Measurements from ENCODE around the gene KLHDC10.
"Not testable (repeated sequence)": the region's sequence is repeated elsewhere in the genome, so short reads cannot be mapped to it uniquely, and the experiment has no call there.

KLHDC10 gene

DNA sequence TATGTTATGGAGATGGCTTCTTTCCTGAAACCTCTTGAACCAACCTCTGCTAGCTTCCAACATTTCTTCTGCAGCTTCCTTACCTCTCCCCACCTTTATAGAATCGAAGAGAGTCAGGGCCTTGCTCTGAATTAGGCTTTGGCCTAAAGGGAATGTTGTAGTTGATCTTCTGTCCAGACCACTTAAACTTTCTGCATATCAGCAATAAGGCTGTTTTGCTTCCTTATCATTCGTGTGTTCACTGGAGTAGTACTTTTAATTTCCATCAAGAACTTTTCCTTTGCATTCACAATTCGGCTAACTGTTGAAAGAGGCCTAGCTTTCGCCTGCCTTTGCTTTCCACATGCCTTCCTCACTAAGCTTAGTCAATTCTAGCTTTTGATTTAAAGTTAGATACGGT is 48.0 kb downstream of the KLHDC10 start:
- no peak for DNase-seq (ENCODE audit: low read depth)

- no peak for DNase-seq (ENCODE audit: low read depth)
Measured at GRCh38 chr7:130118801-130119200, 48.5 kb downstream of the KLHDC10 start.

- DNase-seq (ENCODE audit: low read depth) = no peak
Measured at GRCh38 chr7:130123501-130123900, 53.2 kb downstream of the KLHDC10 start.

GRCh38 chr7:130124711-130125110 is 54.4 kb downstream of the KLHDC10 start:
- DNase-seq (ENCODE audit: low read depth) = no peak

DNA sequence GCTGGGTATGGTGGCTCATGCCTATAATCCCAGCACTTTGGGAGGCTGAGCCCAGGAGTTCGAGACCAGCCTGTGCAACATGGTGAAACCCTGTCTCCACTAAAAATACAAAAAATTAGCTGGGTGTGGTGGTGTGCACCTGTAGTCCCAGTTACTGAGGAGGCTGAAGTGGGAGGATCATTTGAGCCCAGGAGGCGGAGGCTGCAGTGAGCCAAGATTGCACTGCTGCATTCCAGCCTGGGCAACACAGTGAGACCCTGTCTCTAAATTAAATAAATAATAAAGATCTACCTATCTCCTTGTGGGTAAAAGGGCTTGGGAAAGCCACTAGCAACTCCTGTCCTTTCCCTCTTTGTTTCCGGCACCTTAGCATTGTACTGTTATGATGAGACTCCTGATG is 56.5 kb downstream of the KLHDC10 start:
- not testable (repeated sequence) for DNase-seq (ENCODE audit: low read depth)

DNA sequence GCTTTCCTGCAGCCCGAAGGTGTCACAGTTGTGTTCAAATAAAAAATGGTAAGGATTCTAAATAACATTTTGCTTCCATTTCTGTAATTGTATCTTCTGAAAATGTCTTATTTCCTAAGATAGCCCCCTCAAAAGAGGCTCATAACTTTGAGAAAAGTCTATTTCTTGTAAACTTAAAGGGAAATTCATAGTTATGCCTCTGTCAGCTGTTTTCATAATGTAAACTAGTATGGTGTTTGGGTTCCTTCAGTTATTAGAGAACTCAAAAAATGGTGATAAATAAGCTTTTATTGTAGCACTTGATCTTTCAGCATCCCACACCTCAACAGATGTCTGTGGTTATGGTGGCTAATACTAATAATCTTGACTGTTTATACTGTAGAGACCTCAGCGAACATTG is 57.1 kb downstream of the KLHDC10 start:
- DNase-seq (ENCODE audit: low read depth) = no peak

DNA sequence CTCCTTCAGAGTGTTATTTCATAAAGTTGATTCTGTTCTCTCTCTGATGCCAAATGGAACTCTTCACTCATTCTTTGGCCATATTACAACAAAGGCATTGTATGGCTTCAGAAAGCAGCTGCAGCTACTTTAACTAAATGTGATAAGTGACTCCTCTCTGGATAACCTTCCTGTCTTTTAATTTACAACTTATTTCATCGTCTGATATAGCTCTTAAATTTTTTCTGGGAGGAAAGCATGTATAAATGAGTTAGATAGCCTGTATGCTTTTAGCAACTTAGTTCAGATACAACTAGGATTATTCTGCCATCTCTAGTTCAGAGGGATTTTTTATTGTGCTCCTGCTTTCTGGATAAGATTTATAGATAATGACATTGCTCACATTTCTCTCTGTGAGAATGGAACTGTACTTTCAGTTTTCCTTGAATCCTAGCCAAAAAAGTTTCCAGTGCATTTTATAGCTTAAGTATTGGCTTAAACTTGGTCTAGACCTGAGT is 57.5 kb downstream of the KLHDC10 start:
- no peak for DNase-seq (ENCODE audit: low read depth)

- no peak for DNase-seq (ENCODE audit: low read depth)
Measured at GRCh38 chr7:130129011-130129411, 58.7 kb downstream of the KLHDC10 start.

- DNase-seq (ENCODE audit: low read depth) = no peak
Measured at GRCh38 chr7:130131191-130131834, 61.0 kb downstream of the KLHDC10 start.

GRCh38 chr7:130131964-130132875 is 61.9 kb downstream of the KLHDC10 start:
- DNase-seq (ENCODE audit: low read depth) = no peak

- no peak for DNase-seq (ENCODE audit: low read depth)
Measured at GRCh38 chr7:130133029-130133782, 62.9 kb downstream of the KLHDC10 start.

- DNase-seq (ENCODE audit: low read depth) = no peak
Measured at GRCh38 chr7:130134106-130134636, 63.8 kb downstream of the KLHDC10 start.

- no peak for DNase-seq (ENCODE audit: low read depth)
Measured at GRCh38 chr7:130134726-130135125, 64.4 kb downstream of the KLHDC10 start.

DNA sequence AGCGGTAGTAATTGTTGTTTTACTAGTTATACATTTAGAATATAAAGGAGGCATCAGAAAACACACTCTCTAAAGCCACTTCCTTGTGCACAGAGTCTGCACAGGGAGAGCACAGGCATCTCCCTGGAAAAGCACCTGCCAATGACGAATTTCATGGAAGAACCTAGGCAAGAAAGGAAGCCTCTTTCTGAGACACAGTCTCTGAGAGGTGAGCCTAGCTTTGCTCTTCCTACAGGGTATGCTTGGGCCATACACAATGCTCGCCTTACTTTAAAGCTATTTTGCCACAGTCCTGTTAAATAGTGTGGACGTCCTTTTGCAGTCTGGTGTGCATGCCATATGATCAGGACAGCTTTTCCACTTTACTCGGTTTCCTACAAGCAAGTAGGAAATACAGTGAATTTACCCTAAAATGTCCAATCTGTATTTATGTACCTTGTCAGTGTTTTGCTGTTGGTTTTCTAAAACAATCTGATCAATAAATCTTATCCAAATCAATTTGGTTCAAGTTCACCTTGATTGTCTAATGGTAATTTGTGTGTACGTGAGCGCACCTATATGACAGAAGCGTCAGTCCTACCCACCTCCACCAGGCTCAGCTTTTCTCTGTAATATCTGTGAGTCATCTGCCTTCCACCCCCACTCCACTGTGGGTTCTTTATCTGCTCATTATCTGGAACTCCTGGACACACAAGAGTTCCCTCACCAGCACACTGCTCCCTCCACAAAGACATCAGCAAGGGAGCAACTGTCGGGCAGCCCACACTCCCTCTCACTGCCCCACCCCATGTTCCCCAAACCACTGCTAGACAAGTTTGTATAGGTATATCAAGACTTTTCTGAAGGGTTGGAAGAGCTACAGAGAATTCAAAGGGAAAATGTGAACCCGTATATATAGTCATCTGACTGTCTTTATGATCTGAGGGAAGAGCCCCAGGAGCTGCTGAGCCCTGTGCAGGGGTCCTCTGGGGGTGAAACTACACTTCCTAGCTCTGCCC is 65.2 kb downstream of the KLHDC10 start:
- DNase-seq (ENCODE audit: low read depth) = no peak

- no peak for DNase-seq (ENCODE audit: low read depth)
Measured at GRCh38 chr7:130136579-130137167, 66.3 kb downstream of the KLHDC10 start.

DNA sequence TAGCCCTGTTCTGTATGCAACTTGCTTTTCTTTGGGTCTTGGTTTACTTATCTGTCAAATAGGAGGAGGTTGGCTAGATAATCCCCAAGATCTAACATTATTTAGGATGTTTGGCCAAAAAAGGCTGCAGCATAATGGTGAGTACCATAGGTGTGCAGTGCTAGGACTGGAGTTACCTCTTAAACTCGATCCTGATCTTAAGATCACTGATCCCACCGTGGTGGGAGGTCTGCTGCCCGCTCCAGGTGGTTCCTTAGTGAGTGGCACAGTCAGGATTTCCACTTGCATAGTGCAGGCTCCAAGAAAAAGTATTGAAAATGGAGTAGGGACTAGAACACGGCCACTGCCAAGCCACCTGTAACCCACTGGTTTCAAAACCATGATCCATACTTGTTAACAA is 66.9 kb downstream of the KLHDC10 start:
- no peak for DNase-seq (ENCODE audit: low read depth)

DNA sequence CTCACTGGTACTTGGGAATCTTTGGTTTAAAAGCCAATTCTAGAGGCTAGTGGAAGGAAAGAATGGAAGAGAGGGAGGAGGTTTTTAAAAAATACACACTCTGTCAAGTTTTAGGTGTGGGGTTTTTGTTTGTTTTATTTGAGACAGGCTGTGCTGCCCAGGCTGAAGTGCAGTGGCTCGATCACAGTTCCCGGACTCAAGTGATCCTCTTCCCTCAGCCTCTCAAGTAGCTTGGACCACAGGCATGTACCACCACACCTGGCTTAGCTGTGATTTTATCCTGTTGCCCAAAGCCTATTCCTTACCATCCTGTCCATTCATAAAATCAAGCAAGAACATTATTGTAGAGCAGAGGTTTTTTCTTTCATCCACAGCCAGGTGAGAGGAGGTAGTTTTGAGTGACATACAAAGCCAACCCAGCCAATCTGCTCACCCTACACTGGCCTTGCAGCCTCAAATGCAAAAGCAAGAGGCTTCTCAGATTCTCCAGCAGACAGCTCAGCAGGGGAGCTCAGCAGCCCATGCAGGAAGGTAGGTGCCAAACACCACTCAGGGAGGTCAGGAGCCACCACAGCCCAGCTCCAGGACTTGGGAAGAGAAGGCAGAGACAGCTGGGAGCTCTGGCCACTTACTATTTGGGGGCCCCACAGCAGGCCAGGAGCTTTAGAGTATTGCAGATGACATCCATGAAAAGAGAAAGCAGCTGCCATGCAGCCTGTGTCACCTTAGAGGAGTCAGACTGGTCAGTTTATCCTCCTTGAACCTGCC is 69.0 kb downstream of the KLHDC10 start:
- DNase-seq (ENCODE audit: low read depth) = no peak

DNA sequence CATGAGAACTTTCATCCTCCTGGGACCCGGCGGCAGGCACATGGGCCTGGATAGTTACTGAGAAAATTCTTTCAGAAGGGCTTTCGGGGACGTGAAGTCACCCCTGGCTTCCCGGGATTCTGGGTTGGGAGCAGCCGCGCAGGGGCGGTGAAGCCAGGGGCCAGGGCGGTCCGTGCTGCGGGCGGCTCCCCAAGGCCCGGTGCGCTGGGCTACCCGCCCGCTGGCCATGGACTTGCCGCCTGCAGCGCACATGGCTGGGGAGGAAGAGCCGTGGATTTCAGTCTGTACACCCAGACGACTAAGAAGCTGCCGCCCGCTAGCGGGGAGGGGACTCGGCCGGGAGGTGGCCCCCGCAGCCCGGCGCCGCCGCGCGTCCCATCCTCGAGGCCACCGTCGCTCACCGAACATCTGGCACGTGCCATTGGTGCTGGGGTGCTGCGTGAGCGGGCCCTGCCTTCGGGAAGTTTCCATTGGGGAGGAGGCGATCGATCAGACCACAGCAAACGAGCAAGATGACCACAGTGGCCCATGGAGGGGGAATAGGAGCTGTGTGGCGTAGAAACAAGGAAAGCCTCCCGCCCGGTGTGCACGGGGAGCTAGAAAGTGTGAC is 70.3 kb downstream of the KLHDC10 start:
- DNase-seq (ENCODE audit: low read depth) = no peak

GRCh38 chr7:130141161-130141883 is 71.0 kb downstream of the KLHDC10 start:
- peak; percentile 58 for DNase-seq (ENCODE audit: low read depth)

Data from fibroblast of gingiva (primary cell).